ENCODE results near the gene PLCL1. TPM values are rescaled to one million over a fixed set of nuclear protein-coding genes. Genes with fewer than 3 reads are reported as not detected.

Gene PLCL1
- total RNA-seq, 4 donors from 2014 or later, result 1.0 to 3.7 (median 2.6) TPM

DNA sequence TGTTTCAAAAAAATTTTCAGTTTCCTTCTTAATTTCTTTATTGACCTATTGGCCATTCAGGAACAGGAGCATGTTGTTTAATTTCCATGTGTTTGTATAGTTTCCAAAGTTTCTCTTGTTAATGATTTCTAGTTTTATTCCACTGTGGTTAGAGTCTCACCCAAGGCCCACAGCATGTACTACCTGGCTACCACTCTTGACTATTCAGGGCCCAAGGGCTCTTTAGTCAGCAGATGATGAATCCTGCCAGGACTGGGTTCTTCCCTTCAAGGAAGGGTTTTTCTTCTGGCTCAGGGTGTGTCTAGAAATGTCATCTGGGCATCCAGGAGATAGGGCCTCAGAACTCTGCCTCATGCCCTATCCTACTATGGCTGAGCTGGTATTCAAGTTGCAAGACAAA lies 161.4 kb downstream of the PLCL1 start:
- intact Hi-C loops (cut with DNase I; ENCODE audit: low total_unique reads), result no loop called here
- no peak overlapping the region for H3K4me3 ChIP-seq (ENCODE audit: low read depth, poor library complexity, severe bottlenecking)
- TF ChIP-seq, protein P1, sequence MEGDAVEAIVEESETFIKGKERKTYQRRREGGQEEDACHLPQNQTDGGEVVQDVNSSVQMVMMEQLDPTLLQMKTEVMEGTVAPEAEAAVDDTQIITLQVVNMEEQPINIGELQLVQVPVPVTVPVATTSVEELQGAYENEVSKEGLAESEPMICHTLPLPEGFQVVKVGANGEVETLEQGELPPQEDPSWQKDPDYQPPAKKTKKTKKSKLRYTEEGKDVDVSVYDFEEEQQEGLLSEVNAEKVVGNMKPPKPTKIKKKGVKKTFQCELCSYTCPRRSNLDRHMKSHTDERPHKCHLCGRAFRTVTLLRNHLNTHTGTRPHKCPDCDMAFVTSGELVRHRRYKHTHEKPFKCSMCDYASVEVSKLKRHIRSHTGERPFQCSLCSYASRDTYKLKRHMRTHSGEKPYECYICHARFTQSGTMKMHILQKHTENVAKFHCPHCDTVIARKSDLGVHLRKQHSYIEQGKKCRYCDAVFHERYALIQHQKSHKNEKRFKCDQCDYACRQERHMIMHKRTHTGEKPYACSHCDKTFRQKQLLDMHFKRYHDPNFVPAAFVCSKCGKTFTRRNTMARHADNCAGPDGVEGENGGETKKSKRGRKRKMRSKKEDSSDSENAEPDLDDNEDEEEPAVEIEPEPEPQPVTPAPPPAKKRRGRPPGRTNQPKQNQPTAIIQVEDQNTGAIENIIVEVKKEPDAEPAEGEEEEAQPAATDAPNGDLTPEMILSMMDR (IDR thresholded peaks at IDR 0.05), result no peak
- no peak for TF ChIP-seq POLR2A (IDR thresholded peaks at IDR 0.05)
- DNase-seq (ENCODE audit: low spot score in 2 of 2), result no peak

DNA sequence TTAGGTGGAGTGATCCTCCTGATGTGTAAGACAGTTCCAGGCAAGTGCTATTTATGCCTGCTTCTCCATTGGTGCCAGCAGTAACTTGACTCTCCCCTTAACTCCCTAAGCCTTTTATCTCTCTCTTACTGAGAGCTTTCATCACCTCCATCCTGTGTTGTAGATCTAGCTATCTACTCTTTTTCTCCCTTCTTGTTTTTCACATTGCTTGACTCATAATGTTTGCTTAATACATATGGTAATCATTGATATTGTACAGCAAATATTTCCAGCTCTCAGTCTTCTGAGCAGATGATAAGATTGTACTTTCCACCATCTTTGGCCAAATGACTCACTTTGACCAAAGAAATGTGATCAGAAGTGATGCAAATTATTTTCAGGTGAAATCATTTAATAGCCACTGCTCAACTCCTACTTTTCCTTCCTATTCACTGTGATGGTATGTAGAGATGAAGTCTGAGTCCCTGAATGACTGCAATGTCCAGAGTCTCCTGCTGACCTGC lies 165.0 kb downstream of the PLCL1 start:
- no peak for TF ChIP-seq POLR2A (IDR thresholded peaks at IDR 0.05)
- TF ChIP-seq, protein P1 (IDR thresholded peaks at IDR 0.05), result no peak
- no peak for DNase-seq (ENCODE audit: low spot score in 2 of 2)
- H3K4me3 ChIP-seq (ENCODE audit: low read depth, poor library complexity, severe bottlenecking), result no peak overlapping the region
- intact Hi-C loops (cut with DNase I; ENCODE audit: low total_unique reads), result no loop called here

DNA sequence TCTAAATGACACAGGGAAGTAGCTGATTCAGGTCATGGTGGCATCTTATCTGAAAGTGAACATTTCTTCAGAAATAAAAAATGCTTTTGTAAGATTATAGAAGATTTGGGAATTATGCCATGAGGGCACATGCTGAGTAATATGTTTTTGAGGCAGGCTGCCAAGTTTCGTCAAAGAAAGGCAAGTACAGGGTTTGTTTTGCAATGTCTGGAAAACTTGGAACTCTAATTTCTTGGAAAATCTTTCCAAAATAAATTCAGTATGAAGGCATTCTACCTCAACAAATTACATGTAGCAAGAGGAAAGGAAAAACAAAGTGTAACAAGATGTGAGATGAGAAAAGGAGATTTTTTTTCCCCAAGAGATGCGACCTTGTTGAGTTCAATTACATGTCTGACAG lies 167.7 kb downstream of the PLCL1 start:
- peak in 1 of 2 donors; percentile 59 for DNase-seq (ENCODE audit: low spot score in 2 of 2)
- TF ChIP-seq POLR2A (IDR thresholded peaks at IDR 0.05), result no peak
- TF ChIP-seq, protein P1 (IDR thresholded peaks at IDR 0.05), result no peak
- no peak overlapping the region for H3K4me3 ChIP-seq (ENCODE audit: low read depth, poor library complexity, severe bottlenecking)
- WGBS, 2 donors, result 29% methylated on average over 2 of the region's 2 CpGs
- intact Hi-C loops (cut with DNase I; ENCODE audit: low total_unique reads), result no loop called here

DNA sequence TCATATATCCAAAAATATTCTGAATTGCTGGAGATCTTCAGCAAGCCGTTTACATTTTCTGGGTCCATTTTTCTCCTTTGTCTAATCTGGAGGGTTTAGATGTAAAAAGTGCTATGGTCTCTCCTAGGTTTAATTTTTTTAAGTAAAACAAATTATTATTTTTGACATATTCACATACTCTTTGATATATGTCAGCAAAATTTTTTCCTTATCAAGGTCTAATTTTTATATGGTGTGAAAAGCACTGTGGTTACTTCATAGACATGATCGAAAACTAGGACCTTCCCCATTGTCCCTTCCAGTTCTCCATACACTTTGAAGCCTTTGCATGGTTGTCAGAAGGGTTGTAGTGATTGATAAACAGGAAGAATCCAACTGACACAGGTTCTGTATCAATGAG lies 168.2 kb downstream of the PLCL1 start:
- DNase-seq (ENCODE audit: low spot score in 2 of 2), result no peak
- no peak for TF ChIP-seq POLR2A (IDR thresholded peaks at IDR 0.05)
- TF ChIP-seq, protein P1 (IDR thresholded peaks at IDR 0.05), result no peak
- H3K4me3 ChIP-seq (ENCODE audit: low read depth, poor library complexity, severe bottlenecking), result no peak overlapping the region
- 73 to 96% methylated on average over 2 of the region's 2 CpGs for WGBS, 2 donors
- intact Hi-C loops (cut with DNase I; ENCODE audit: low total_unique reads), result no loop called here

DNA sequence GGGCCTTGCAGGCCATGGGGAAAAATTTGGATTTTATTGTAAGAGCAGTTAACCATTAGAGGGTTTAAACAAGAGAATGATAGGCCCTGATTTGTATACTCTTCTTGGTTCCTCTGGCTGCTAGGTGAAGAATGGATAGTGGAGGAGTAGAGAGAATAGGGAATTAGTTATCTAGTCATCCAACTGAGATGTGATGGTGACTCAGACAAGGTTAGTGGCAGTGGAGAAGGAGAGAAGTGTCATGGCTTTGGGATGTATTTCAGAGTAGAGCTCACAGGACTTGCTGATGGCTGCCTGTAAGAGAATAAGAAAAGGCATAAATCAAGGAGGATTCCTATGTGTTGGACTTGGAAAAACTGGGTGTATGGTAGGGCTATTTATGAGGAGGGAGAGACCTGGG lies 169.4 kb downstream of the PLCL1 start:
- no peak for DNase-seq (ENCODE audit: low spot score in 2 of 2)
- intact Hi-C loops (cut with DNase I; ENCODE audit: low total_unique reads), result no loop called here
- H3K4me3 ChIP-seq (ENCODE audit: low read depth, poor library complexity, severe bottlenecking), result no peak overlapping the region
- TF ChIP-seq, protein P1 (IDR thresholded peaks at IDR 0.05), result no peak
- no peak for TF ChIP-seq POLR2A (IDR thresholded peaks at IDR 0.05)

DNA sequence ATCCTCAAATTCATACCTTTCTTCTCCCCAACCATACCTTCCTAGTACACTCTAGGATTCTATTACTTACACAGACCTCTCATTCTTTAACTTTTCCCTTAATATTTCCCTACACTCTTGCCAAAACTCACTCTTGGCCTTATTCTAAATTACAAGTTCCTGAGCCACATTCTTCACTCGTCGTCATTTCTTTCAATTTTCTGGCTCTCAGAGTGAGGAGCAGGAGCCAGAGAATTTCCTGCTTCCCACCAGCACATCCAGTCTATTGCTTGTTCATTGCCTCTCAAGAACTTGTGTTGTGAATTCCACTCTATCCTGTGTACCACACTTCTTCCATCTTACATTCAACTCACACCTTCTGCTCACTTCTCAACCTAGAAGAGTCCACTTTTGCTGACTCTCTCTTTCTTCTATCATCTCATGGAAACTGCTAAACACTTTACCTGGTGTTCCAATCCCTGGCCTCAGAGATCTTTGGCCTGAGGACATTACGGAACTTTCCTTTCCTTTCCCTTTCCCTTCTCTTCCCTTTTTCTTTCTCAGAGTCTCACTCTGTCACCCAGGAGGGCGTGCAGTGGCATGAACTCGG lies 171.6 kb downstream of the PLCL1 start:
- intact Hi-C loops (cut with DNase I; ENCODE audit: low total_unique reads), result no loop called here
- DNase-seq (ENCODE audit: low spot score in 2 of 2), result no peak
- 72% methylated on average over 5 of the region's 5 CpGs for WGBS, 2 donors
- H3K4me3 ChIP-seq (ENCODE audit: low read depth, poor library complexity, severe bottlenecking), result no peak overlapping the region
- no peak for TF ChIP-seq POLR2A (IDR thresholded peaks at IDR 0.05)
- TF ChIP-seq, protein P1 (IDR thresholded peaks at IDR 0.05), result no peak

Measured in lower leg skin (tissue), 4 donors.